Keratinocyte (primary cell): Measurements from ENCODE around the gene PAX2. TPM values are rescaled to one million over a fixed set of nuclear protein-coding genes. Genes with fewer than 3 reads are reported as not detected.
A peak's percentile ranks its signal among the peaks of the same experiment; 100 is the strongest.

Experiments used
- DNase-seq: peaks from one replicate; pipeline ENCODE4 v3.0.0-alpha.2; 2011; ENCODE audit warnings: low read depth, missing footprints, low spot score
- FAIRE-seq: peaks from 2 replicates; lab custom pipeline; 2011; peaks lifted over from hg19 to GRCh38; lab: Jason Lieb, UNC
- H2AFZ ChIP-seq: 2 replicates; pipeline ENCODE4 v1.6.0; 2012; ENCODE audit warnings: low read length, control low read depth, inconsistent platforms; ENCODE audit not compliant: control insufficient read depth
- H3K27ac ChIP-seq: 2 replicates; pipeline ENCODE4 v1.5.1; 2011; ENCODE audit warnings: low read length; ENCODE audit not compliant: control insufficient read depth, insufficient read depth
- H3K27me3 ChIP-seq: 3 replicates; pipeline ENCODE4 v1.6.0; 2011; ENCODE audit warnings: low read length; ENCODE audit not compliant: control insufficient read depth, insufficient read depth; ENCODE audit errors: extremely low read depth
- H3K36me3 ChIP-seq, 2 experiments: 2 replicates in 1 of 2; 3 replicates in 1 of 2; pipeline ENCODE4 v1.5.1; 2011; ENCODE audit warnings: low read length in 2 of 2, mild to moderate bottlenecking in 1 of 2; ENCODE audit not compliant: control insufficient read depth in 2 of 2, insufficient read depth in 2 of 2; ENCODE audit errors: extremely low read depth in 1 of 2
- H3K4me1 ChIP-seq: 3 replicates; pipeline ENCODE4 v1.5.1; 2011; ENCODE audit warnings: low read length; ENCODE audit not compliant: control insufficient read depth, insufficient read depth; ENCODE audit errors: extremely low read depth
- H3K4me2 ChIP-seq: 3 replicates; pipeline ENCODE4 v1.6.0; 2011; ENCODE audit warnings: low read depth, low read length; ENCODE audit not compliant: control insufficient read depth, insufficient read depth; ENCODE audit errors: extremely low read depth
- H3K4me3 ChIP-seq, 3 experiments: fragments of 200-600 bp in 1 of 3; sonication (generic) in 1 of 3; 2 replicates in 2 of 3; 3 replicates in 1 of 3; pipeline ENCODE4 v1.5.1; 2011 to 2016; ENCODE audit warnings: low read length in 3 of 3, mild to moderate bottlenecking in 3 of 3, control low read depth in 2 of 3, inconsistent platforms in 1 of 3, low read depth in 1 of 3, mixed read lengths in 1 of 3, mixed run types in 1 of 3, moderate library complexity in 1 of 3; ENCODE audit not compliant: control insufficient read depth in 2 of 3, insufficient read depth in 2 of 3; ENCODE audit errors: extremely low read depth in 1 of 3
- H3K79me2 ChIP-seq: 2 replicates; pipeline ENCODE4 v1.6.0; 2012; ENCODE audit warnings: low read length; ENCODE audit not compliant: control insufficient read depth, insufficient read depth
- H3K9ac ChIP-seq: 3 replicates; pipeline ENCODE4 v1.6.0; 2011; ENCODE audit warnings: low read length; ENCODE audit not compliant: control insufficient read depth, insufficient read depth; ENCODE audit errors: extremely low read depth
- H3K9me1 ChIP-seq: 3 replicates; pipeline ENCODE4 v1.6.0; 2011; ENCODE audit warnings: low read length; ENCODE audit not compliant: control insufficient read depth, insufficient read depth; ENCODE audit errors: extremely low read depth
- H3K9me3 ChIP-seq: 2 replicates; pipeline ENCODE4 v1.5.1; 2012; ENCODE audit warnings: low read depth, low read length; ENCODE audit not compliant: control insufficient read depth
- H4K20me1 ChIP-seq: 3 replicates; pipeline ENCODE4 v1.6.0; 2011; ENCODE audit warnings: low read length; ENCODE audit not compliant: control insufficient read depth, insufficient read depth; ENCODE audit errors: extremely low read depth
- CTCF ChIP-seq, 3 experiments: IDR thresholded peaks in 1 of 3; conservative IDR thresholded peaks in 1 of 3; optimal IDR thresholded peaks in 1 of 3; 2 replicates in 2 of 3; 3 replicates in 1 of 3; pipeline versions ENCODE3 to v1.5.1; 2011; ENCODE audit warnings: low read length in 3 of 3, mild to moderate bottlenecking in 3 of 3, moderate library complexity in 2 of 3, control low read depth in 1 of 3, inconsistent platforms in 1 of 3; ENCODE audit not compliant: insufficient read depth in 2 of 3; ENCODE audit errors: extremely low read depth in 1 of 3
- EZH2 ChIP-seq: IDR thresholded peaks from one replicate; pipeline ENCODE4 v1.6.1; 2012; ENCODE audit warnings: inconsistent platforms, mild to moderate bottlenecking, low read length, moderate library complexity
- dilution Hi-C: fragments of 300-500 bp; cut with MboI; formaldehyde crosslinking; loops from one replicate; pipeline ENCODE4 v1.7.0; 2020; ENCODE audit warnings: low sequenced_read_pairs; ENCODE audit not compliant: extremely low pct_ligation_motif_present
- polyA plus RNA-seq, 5 experiments: library from polyadenylated mRNA; depleted of rRNA in 3 of 5; stranded (reverse) in 3 of 5; stranded (forward) in 1 of 5; unstranded in 1 of 5; fragments of >200 nt; gene quantifications; 1 replicate in 1 of 5; 2 replicates in 3 of 5; 3 replicates in 1 of 5; pipeline versions ENCODE4 v1.2.1 to v1.2.3, GENCODE V29; 2011 to 2012; ENCODE audit warnings: missing spikeins in 2 of 5, low read depth in 1 of 5, low replicate concordance in 1 of 5

Gene PAX2
- polyA plus RNA-seq, 1 donor (not counting 4 experiments of a cell fraction or from before 2014, with no cell fraction given): not detected

GRCh38 chr10:100826031-100826651 is 80.8 kb downstream of the PAX2 start:
- Histone ChIP-seq H3K9ac (no peak overlapping the region), H3K27me3 (peaks cover 80% of the 10 kb centered on the region), H2AFZ (no peak overlapping the region), H3K4me2 (no peak overlapping the region), H3K4me3 (no peak overlapping the region), H3K9me3 (no peaks in the 10 kb centered on the region), H3K27ac (no peak overlapping the region), H3K36me3 (no peaks in the 10 kb centered on the region), H3K9me1 (no peaks in the 10 kb centered on the region), H4K20me1 (no peaks in the 10 kb centered on the region), H3K4me1 (peaks cover 6% of the 10 kb centered on the region), H3K79me2 (no peaks in the 10 kb centered on the region)
- TF ChIP-seq CTCF (optimal IDR thresholded peaks at IDR 0.05 in 1 of 3, IDR thresholded peaks at IDR 0.05 in 1 of 3, conservative IDR thresholded peaks at IDR 0.05 in 1 of 3; ENCODE audit: extremely low read depth in 1 of 3, insufficient read depth in 2 of 3, low read length in 3 of 3): no peak
- TF ChIP-seq EZH2: peak; percentile 78
- DNase-seq: no peak
- no peak for FAIRE-seq
- dilution Hi-C loops: no loop called here

GRCh38 chr10:100826661-100826982 is 81.2 kb downstream of the PAX2 start:
- Histone ChIP-seq H3K4me3 (peak overlapping the region in 1 of 3 experiments; percentile 22), H3K79me2 (no peaks in the 10 kb centered on the region), H3K27me3 (peaks cover 83% of the 10 kb centered on the region), H3K4me2 (peak overlapping the region; percentile 31), H3K27ac (no peak overlapping the region), H3K9ac (no peak overlapping the region), H3K36me3 (no peaks in the 10 kb centered on the region), H4K20me1 (no peaks in the 10 kb centered on the region), H3K9me3 (no peaks in the 10 kb centered on the region), H3K9me1 (no peaks in the 10 kb centered on the region), H2AFZ (no peak overlapping the region), H3K4me1 (peaks cover 6% of the 10 kb centered on the region)
- FAIRE-seq (no peak), DNase-seq (no peak)
- dilution Hi-C loops: no loop called here
- TF ChIP-seq CTCF (optimal IDR thresholded peaks at IDR 0.05 in 1 of 3, IDR thresholded peaks at IDR 0.05 in 1 of 3, conservative IDR thresholded peaks at IDR 0.05 in 1 of 3; ENCODE audit: extremely low read depth in 1 of 3, insufficient read depth in 2 of 3, low read length in 3 of 3): no peak
- no peak for TF ChIP-seq EZH2
